8988T (cell line): ENCODE results near the gene DCDC1.

Experiments used
- DNase-seq: peaks from one replicate; pipeline ENCODE4 v3.0.0; 2011

Gene DCDC1

GRCh38 chr11:31369348-31370329 lies at the start of gene DCDC1, which contains the start of gene DNAJC24:
TSS of gene DCDC1 (minus strand) at chr11:31369739. CDS start at chr11:31328280, 41,459 bp downstream.
TSS of gene DNAJC24 (plus strand) at chr11:31369860. CDS start at chr11:31370749, 889 bp downstream.
- DNase-seq: peak; percentile 46

- no peak for DNase-seq
Measured at GRCh38 chr11:31419138-31419537, 49.6 kb upstream of the DCDC1 start.

- no peak for DNase-seq
Measured at GRCh38 chr11:31417816-31418215, 48.3 kb upstream of the DCDC1 start.

GRCh38 chr11:31417357-31417756 lies 47.8 kb upstream of the DCDC1 start:
- no peak for DNase-seq

- DNase-seq: no peak
Measured at GRCh38 chr11:31415435-31415834, 45.9 kb upstream of the DCDC1 start.

- DNase-seq: no peak
Measured at GRCh38 chr11:31414338-31414737, 44.8 kb upstream of the DCDC1 start.

GRCh38 chr11:31412946-31413345 lies 43.4 kb upstream of the DCDC1 start:
- DNase-seq: no peak

GRCh38 chr11:31408201-31408600 lies 38.7 kb upstream of the DCDC1 start:
- no peak for DNase-seq

- DNase-seq: no peak
Measured at GRCh38 chr11:31404614-31405013, 35.1 kb upstream of the DCDC1 start.

- DNase-seq: no peak
Measured at GRCh38 chr11:31397239-31397834, 27.8 kb upstream of the DCDC1 start.

GRCh38 chr11:31387379-31387778 lies 17.8 kb upstream of the DCDC1 start:
- DNase-seq: no peak

GRCh38 chr11:31383116-31383515 lies 13.6 kb upstream of the DCDC1 start:
- no peak for DNase-seq

GRCh38 chr11:31375879-31376278 lies 6.3 kb upstream of the DCDC1 start:
- DNase-seq: no peak

- DNase-seq: no peak
Measured at GRCh38 chr11:31366795-31367194, 2.7 kb downstream of the DCDC1 start.

- no peak for DNase-seq
Measured at GRCh38 chr11:31361743-31362142, 7.8 kb downstream of the DCDC1 start.

GRCh38 chr11:31355817-31356216 lies 13.7 kb downstream of the DCDC1 start:
- DNase-seq: no peak

- no peak for DNase-seq
Measured at GRCh38 chr11:31355131-31355530, 14.4 kb downstream of the DCDC1 start.

GRCh38 chr11:31351168-31351567 lies 18.4 kb downstream of the DCDC1 start:
- DNase-seq: no peak

GRCh38 chr11:31340903-31341572 lies 28.5 kb downstream of the DCDC1 start:
- DNase-seq: no peak

- DNase-seq: no peak
Measured at GRCh38 chr11:31337806-31338205, 31.7 kb downstream of the DCDC1 start.

GRCh38 chr11:31328697-31329096 lies 40.8 kb downstream of the DCDC1 start:
- no peak for DNase-seq

GRCh38 chr11:31327417-31327816 lies 42.1 kb downstream of the DCDC1 start:
- no peak for DNase-seq

GRCh38 chr11:31326470-31327148 lies 42.9 kb downstream of the DCDC1 start:
- DNase-seq: no peak
